IPS-20b (cell line): Measurements from ENCODE around the gene HELB.
"Not testable (repeated sequence)": the region's sequence is repeated elsewhere in the genome, so short reads cannot be mapped to it uniquely, and the experiment has no call there.

Experiments used
- H3K27ac ChIP-seq: one replicate; pipeline ENCODE4 v1.5.1; 2013; ENCODE audit warnings: low read length
- H3K27me3 ChIP-seq: 2 replicates; pipeline ENCODE4 v1.6.1; 2013; ENCODE audit warnings: mild to moderate bottlenecking, low read length, inconsistent platforms; ENCODE audit not compliant: insufficient read depth
- H3K36me3 ChIP-seq: 2 replicates; pipeline ENCODE4 v1.6.1; 2013; ENCODE audit warnings: low read depth, mild to moderate bottlenecking, inconsistent platforms, low read length, moderate library complexity; ENCODE audit not compliant: insufficient read depth
- H3K4me1 ChIP-seq: 2 replicates; pipeline ENCODE4 v1.6.1; 2013; ENCODE audit warnings: mild to moderate bottlenecking, control low read depth, inconsistent platforms, low read length, moderate library complexity; ENCODE audit not compliant: insufficient read depth
- H3K4me3 ChIP-seq: 2 replicates; pipeline ENCODE4 v1.5.1; 2013; ENCODE audit warnings: mild to moderate bottlenecking, low read length, inconsistent platforms
- H3K9ac ChIP-seq: 2 replicates; pipeline ENCODE4 v1.6.1; 2013; ENCODE audit warnings: low read depth, mild to moderate bottlenecking, inconsistent platforms, low read length, moderate library complexity
- H3K9me3 ChIP-seq: 2 replicates; pipeline ENCODE4 v1.6.1; 2013; ENCODE audit warnings: mild to moderate bottlenecking, low read depth, low read length, inconsistent platforms; ENCODE audit not compliant: insufficient read depth

Gene HELB

GRCh38 chr12:66303316-66303804 is 1.1 kb downstream of the HELB start:
- H3K9ac ChIP-seq = peak overlapping the region; percentile 79; the same call in 1 of the 2 replicates
- not testable (repeated sequence) for H3K27ac ChIP-seq, H3K4me1 ChIP-seq, H3K9me3 ChIP-seq
- H3K4me3 ChIP-seq = peak overlapping the region; percentile 74
- peaks cover 14% of the 10 kb centered on the region for H3K27me3 ChIP-seq
- peaks cover 21% of the 10 kb centered on the region for H3K36me3 ChIP-seq

GRCh38 chr12:66304296-66304900 is 2.1 kb downstream of the HELB start:
- H3K27ac ChIP-seq = no peak overlapping the region
- no peak overlapping the region for H3K4me3 ChIP-seq
- H3K4me1 ChIP-seq = no peaks in the 10 kb centered on the region; the same call in 1 of the 2 replicates
- H3K27me3 ChIP-seq = peaks cover 14% of the 10 kb centered on the region
- no peak overlapping the region for H3K9ac ChIP-seq
- peaks cover 28% of the 10 kb centered on the region for H3K36me3 ChIP-seq
- H3K9me3 ChIP-seq = no peaks in the 10 kb centered on the region

GRCh38 chr12:66309606-66310005 is 7.3 kb downstream of the HELB start:
- Histone ChIP-seq H3K27me3 (no peaks in the 10 kb centered on the region), H3K9ac (no peak overlapping the region), H3K27ac (no peak overlapping the region), H3K36me3 (peaks cover 61% of the 10 kb centered on the region), H3K4me3 (no peak overlapping the region), H3K9me3 (no peaks in the 10 kb centered on the region), H3K4me1 (no peaks in the 10 kb centered on the region)

- Histone ChIP-seq H3K4me3 (no peak overlapping the region), H3K36me3 (peaks cover 53% of the 10 kb centered on the region), H3K27me3 (no peaks in the 10 kb centered on the region), H3K9me3 (no peaks in the 10 kb centered on the region), H3K9ac (no peak overlapping the region), H3K4me1 (no peaks in the 10 kb centered on the region), H3K27ac (no peak overlapping the region)
Measured at GRCh38 chr12:66312189-66312588, 9.9 kb downstream of the HELB start.

- Histone ChIP-seq H3K9me3 (no peaks in the 10 kb centered on the region), H3K27me3 (no peaks in the 10 kb centered on the region), H3K4me3 (no peak overlapping the region), H3K27ac (no peak overlapping the region), H3K36me3 (peaks cover 45% of the 10 kb centered on the region), H3K4me1 (no peaks in the 10 kb centered on the region), H3K9ac (no peak overlapping the region)
Measured at GRCh38 chr12:66314278-66314677, 12.0 kb downstream of the HELB start.

GRCh38 chr12:66319266-66319954 is 17.1 kb downstream of the HELB start:
- Histone ChIP-seq H3K27ac (no peak overlapping the region), H3K9me3 (no peaks in the 10 kb centered on the region), H3K36me3 (peaks cover 20% of the 10 kb centered on the region), H3K9ac (no peak overlapping the region), H3K27me3 (no peaks in the 10 kb centered on the region), H3K4me1 (no peaks in the 10 kb centered on the region), H3K4me3 (no peak overlapping the region)

GRCh38 chr12:66320996-66321395 is 18.7 kb downstream of the HELB start:
- Histone ChIP-seq H3K4me3 (no peak overlapping the region), H3K9me3 (no peaks in the 10 kb centered on the region), H3K27ac (no peak overlapping the region), H3K36me3 (peaks cover 13% of the 10 kb centered on the region), H3K27me3 (no peaks in the 10 kb centered on the region), H3K9ac (no peak overlapping the region), H3K4me1 (no peaks in the 10 kb centered on the region)

- H3K27me3 ChIP-seq = no peaks in the 10 kb centered on the region
- no peak overlapping the region for H3K27ac ChIP-seq
- H3K4me1 ChIP-seq = no peaks in the 10 kb centered on the region
- no peaks in the 10 kb centered on the region for H3K9me3 ChIP-seq
- peaks cover 11% of the 10 kb centered on the region; the same call in 1 of the 2 replicates for H3K36me3 ChIP-seq
- H3K9ac ChIP-seq = no peak overlapping the region
- no peak overlapping the region for H3K4me3 ChIP-seq
Measured at GRCh38 chr12:66321435-66321834, 19.1 kb downstream of the HELB start.

GRCh38 chr12:66323017-66323416 is 20.7 kb downstream of the HELB start:
- peaks cover 9% of the 10 kb centered on the region; the same call in 1 of the 2 replicates for H3K36me3 ChIP-seq
- no peak overlapping the region for H3K4me3 ChIP-seq
- H3K27me3 ChIP-seq = no peaks in the 10 kb centered on the region
- no peaks in the 10 kb centered on the region for H3K9me3 ChIP-seq
- H3K27ac ChIP-seq = no peak overlapping the region
- H3K9ac ChIP-seq = no peak overlapping the region
- no peaks in the 10 kb centered on the region for H3K4me1 ChIP-seq

- H3K9me3 ChIP-seq = no peaks in the 10 kb centered on the region
- no peak overlapping the region for H3K4me3 ChIP-seq
- no peak overlapping the region for H3K9ac ChIP-seq
- H3K27ac ChIP-seq = no peak overlapping the region
- no peaks in the 10 kb centered on the region for H3K27me3 ChIP-seq
- no peaks in the 10 kb centered on the region for H3K4me1 ChIP-seq
- peaks cover 8% of the 10 kb centered on the region; the same call in 1 of the 2 replicates for H3K36me3 ChIP-seq
Measured at GRCh38 chr12:66329941-66330340, 27.6 kb downstream of the HELB start.

GRCh38 chr12:66331016-66331415 is 28.7 kb downstream of the HELB start:
- H3K36me3 ChIP-seq = peaks cover 8% of the 10 kb centered on the region; the same call in 1 of the 2 replicates
- no peaks in the 10 kb centered on the region for H3K4me1 ChIP-seq

GRCh38 chr12:66331814-66332213 is 29.5 kb downstream of the HELB start:
- Histone ChIP-seq H3K36me3 (peaks cover 8% of the 10 kb centered on the region; the same call in 1 of the 2 replicates), H3K4me3 (no peak overlapping the region), H3K27me3 (no peaks in the 10 kb centered on the region), H3K4me1 (no peaks in the 10 kb centered on the region), H3K9ac (no peak overlapping the region), H3K27ac (no peak overlapping the region), H3K9me3 (no peaks in the 10 kb centered on the region)

More at GRCh38 chr12:66331016-66331415, 28.7 kb downstream of the HELB start:
- H3K27ac ChIP-seq = no peak overlapping the region
- no peaks in the 10 kb centered on the region for H3K27me3 ChIP-seq
- H3K9me3 ChIP-seq = no peaks in the 10 kb centered on the region
- H3K4me3 ChIP-seq = no peak overlapping the region
- H3K9ac ChIP-seq = no peak overlapping the region
